Neural crest cell (in vitro differentiated cells): ENCODE data around the gene EDDM13. TPM values are rescaled to one million over a fixed set of nuclear protein-coding genes. Genes with fewer than 3 reads are reported as not detected.
"Not testable (repeated sequence)": the region's sequence is repeated elsewhere in the genome, so short reads cannot be mapped to it uniquely, and the experiment has no call there.

ENCODE experiments used
- DNase-seq: peaks from one replicate; pipeline ENCODE4 v3.0.0; 2021; ENCODE audit warnings: low read depth, mixed read lengths, low spot score
- H3K27ac Mint-ChIP-seq: one replicate; pipeline ENCODE4 v1.8.0; 2021; ENCODE audit warnings: mild to moderate bottlenecking, mixed read lengths; ENCODE audit not compliant: unreplicated experiment
- H3K27me3 Mint-ChIP-seq: 2 replicates; pipeline ENCODE4 v1.8.0; 2021; ENCODE audit warnings: low read depth, mild to moderate bottlenecking, mixed read lengths
- H3K36me3 Mint-ChIP-seq: 2 replicates; pipeline ENCODE4 v1.8.0; 2021; ENCODE audit warnings: low read depth, mild to moderate bottlenecking, mixed read lengths
- H3K4me1 Mint-ChIP-seq: 2 replicates; pipeline ENCODE4 v1.8.0; 2021; ENCODE audit warnings: mixed read lengths
- H3K4me3 Mint-ChIP-seq: one replicate; pipeline ENCODE4 v1.8.0; 2021; ENCODE audit warnings: mild to moderate bottlenecking, mixed read lengths
- H3K9me3 Mint-ChIP-seq: 2 replicates; pipeline ENCODE4 v1.8.0; 2021; ENCODE audit warnings: mixed read lengths
- CTCF ChIP-seq: fragments of 200-600 bp; sonication (generic); conservative IDR thresholded peaks from 2 replicates; pipeline ENCODE4 v1.5.0; 2021; ENCODE audit warnings: antibody characterized with exemption, mild to moderate bottlenecking
- total RNA-seq: library from RNA; stranded (reverse); gene quantifications from 2 replicates; pipeline ENCODE4 v1.2.1, GENCODE V29; 2021

EDDM13 gene
- total RNA-seq, 1 donor from 2014 or later: not detected

DNA sequence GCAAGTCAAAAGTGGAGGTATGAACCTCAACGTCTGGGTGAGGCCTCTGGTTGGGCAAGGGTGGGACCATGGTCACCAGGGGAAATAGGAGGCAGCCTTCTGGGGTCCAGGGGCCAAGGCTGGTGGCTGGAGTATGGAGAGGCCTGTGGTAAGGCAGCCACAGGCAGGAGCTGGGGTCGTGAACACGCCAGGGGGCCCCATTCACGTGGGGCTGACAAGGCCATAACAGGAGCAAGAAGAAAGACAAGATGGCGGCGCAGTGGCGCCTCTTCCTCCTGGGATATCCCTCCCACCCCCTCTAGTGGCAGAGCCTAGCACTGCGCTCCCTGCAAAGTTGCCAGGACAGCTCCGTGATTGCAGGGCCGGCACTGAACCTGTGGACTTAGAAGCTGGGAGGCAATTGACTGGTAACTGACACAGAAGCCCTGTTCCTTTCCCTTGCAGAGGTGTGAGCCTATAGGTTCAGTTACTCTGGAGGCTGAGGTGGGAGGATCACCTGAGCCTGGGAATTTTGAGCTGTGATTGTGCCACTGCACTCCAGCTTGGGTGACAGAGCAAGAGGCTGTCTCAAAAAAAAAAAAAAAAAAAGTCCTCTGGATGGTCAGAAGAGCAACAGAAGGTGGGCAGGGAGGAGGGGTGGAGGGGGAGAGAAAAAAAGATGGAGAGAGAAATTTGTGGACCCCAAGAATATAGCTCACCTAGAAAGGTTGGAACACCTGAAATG is 19.7 kb upstream of the EDDM13 start:
- peak; percentile 91 for DNase-seq
- TF ChIP-seq CTCF: peak; percentile 86
- H3K27ac Mint-ChIP-seq: peak overlapping the region; percentile 96
- no peak overlapping the region for H3K4me3 Mint-ChIP-seq
- peaks cover 4% of the 10 kb centered on the region for H3K9me3 Mint-ChIP-seq
- H3K4me1 Mint-ChIP-seq: no peaks in the 10 kb centered on the region
- H3K36me3 Mint-ChIP-seq: peaks cover 10% of the 10 kb centered on the region
- no peaks in the 10 kb centered on the region for H3K27me3 Mint-ChIP-seq

- H3K4me3 Mint-ChIP-seq: no peak overlapping the region
- H3K27ac Mint-ChIP-seq: no peak overlapping the region
- TF ChIP-seq CTCF: peak; percentile 57
- H3K4me1 Mint-ChIP-seq: no peaks in the 10 kb centered on the region
- DNase-seq: no peak
- H3K9me3 Mint-ChIP-seq: peaks cover 4% of the 10 kb centered on the region
- no peaks in the 10 kb centered on the region for H3K27me3 Mint-ChIP-seq
- peaks cover 13% of the 10 kb centered on the region for H3K36me3 Mint-ChIP-seq
Measured at GRCh38 chr19:56253737-56254136, 18.8 kb upstream of the EDDM13 start.

GRCh38 chr19:56258272-56258671 is 14.3 kb upstream of the EDDM13 start:
- Mint-ChIP-seq H3K27me3 (no peaks in the 10 kb centered on the region), H3K9me3 (no peaks in the 10 kb centered on the region), H3K4me1 (no peaks in the 10 kb centered on the region), H3K36me3 (peaks cover 2% of the 10 kb centered on the region), H3K27ac (no peak overlapping the region), H3K4me3 (no peak overlapping the region)
- no peak for TF ChIP-seq CTCF
- no peak for DNase-seq

- H3K27ac Mint-ChIP-seq: no peak overlapping the region
- H3K9me3 Mint-ChIP-seq: no peaks in the 10 kb centered on the region
- TF ChIP-seq CTCF: no peak
- H3K4me1 Mint-ChIP-seq: no peaks in the 10 kb centered on the region
- H3K4me3 Mint-ChIP-seq: no peak overlapping the region
- H3K27me3 Mint-ChIP-seq: no peaks in the 10 kb centered on the region
- no peak for DNase-seq
- H3K36me3 Mint-ChIP-seq: peaks cover 2% of the 10 kb centered on the region
Measured at GRCh38 chr19:56261145-56261544, 11.4 kb upstream of the EDDM13 start.

GRCh38 chr19:56261932-56262331 is 10.6 kb upstream of the EDDM13 start:
- not testable (repeated sequence) for H3K36me3 Mint-ChIP-seq, H3K4me3 Mint-ChIP-seq, H3K27me3 Mint-ChIP-seq, H3K4me1 Mint-ChIP-seq, H3K27ac Mint-ChIP-seq, H3K9me3 Mint-ChIP-seq, DNase-seq

DNA sequence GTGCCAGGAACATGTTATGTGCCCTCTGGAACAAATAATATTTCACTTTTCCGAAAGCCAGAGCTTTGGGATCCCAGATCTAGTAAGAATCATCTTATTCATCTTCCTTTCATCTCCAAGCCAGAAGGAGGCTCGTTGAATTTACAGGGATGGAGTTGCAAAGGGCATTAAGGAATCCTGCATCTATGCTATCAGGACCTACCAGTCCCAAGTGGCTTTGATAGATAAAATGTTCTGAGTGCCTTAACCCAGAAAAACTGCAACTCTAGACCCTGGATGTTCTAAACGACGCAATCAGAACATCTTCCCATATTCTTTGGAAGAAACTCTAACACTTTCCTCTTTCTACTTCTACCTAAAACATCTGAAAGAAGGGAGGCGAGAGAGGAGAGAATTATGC is 9.2 kb upstream of the EDDM13 start:
- Mint-ChIP-seq H3K9me3 (no peaks in the 10 kb centered on the region), H3K4me1 (no peaks in the 10 kb centered on the region), H3K27me3 (no peaks in the 10 kb centered on the region), H3K36me3 (peaks cover 2% of the 10 kb centered on the region), H3K27ac (no peak overlapping the region), H3K4me3 (no peak overlapping the region)
- no peak for DNase-seq
- no peak for TF ChIP-seq CTCF
